Measurements from ENCODE around the gene ATP1A4.

The ATP1A4 gene

GRCh38 chr1:160156361-160156760 is 5.0 kb downstream of the ATP1A4 start:
- TF ChIP-seq CTCF (IDR thresholded peaks at IDR 0.05; ENCODE audit: insufficient read depth, low read length, missing control alignments): no peak
- ChIA-PET CTCF (interaction anchor here (0.8 to 3.4 kb wide), 6 partner anchors 8 to 95 kb away, joined by 3 to 12 read pairs (median 4); partner anchors contain the start of gene CASQ1), POLR2A (interaction anchor here (0.6 to 0.7 kb wide), 2 partner anchors 8 to 19 kb away, joined by 3 read pairs; no protein-coding TSS in a partner anchor)
- H3K4me3 ChIP-seq (ENCODE audit: low read depth, low read length): no peak overlapping the region
- no peak for DNase-seq (ENCODE audit: low read depth, low spot score)

- DNase-seq (ENCODE audit: low read depth, low spot score): no peak
- POLR2A ChIA-PET: interaction anchor here (0.7 kb wide), 1 partner anchor 20 kb away, joined by 3 read pairs; no protein-coding TSS in a partner anchor
- no peak for TF ChIP-seq CTCF (IDR thresholded peaks at IDR 0.05; ENCODE audit: insufficient read depth, low read length, missing control alignments)
- H3K4me3 ChIP-seq (ENCODE audit: low read depth, low read length): no peak overlapping the region
- CTCF ChIA-PET: interaction anchor here (0.8 to 3.4 kb wide), 6 partner anchors 9 to 95 kb away, joined by 3 to 12 read pairs (median 4); partner anchors contain the start of gene CASQ1
Observed at GRCh38 chr1:160157174-160157573, 5.8 kb downstream of the ATP1A4 start.

- ChIA-PET CTCF (interaction anchor here (3.4 kb wide), 1 partner anchor 94 kb away, joined by 12 read pairs; no protein-coding TSS in a partner anchor), POLR2A (no interaction called here)
- DNase-seq (ENCODE audit: low read depth, low spot score): no peak
- TF ChIP-seq CTCF (IDR thresholded peaks at IDR 0.05; ENCODE audit: insufficient read depth, low read length, missing control alignments): no peak
- H3K4me3 ChIP-seq (ENCODE audit: low read depth, low read length): no peak overlapping the region
Observed at GRCh38 chr1:160158031-160158430, 6.6 kb downstream of the ATP1A4 start.

GRCh38 chr1:160158534-160158933 is 7.1 kb downstream of the ATP1A4 start:
- POLR2A ChIA-PET: no interaction called here
- CTCF ChIA-PET: interaction anchor here (1.0 to 3.4 kb wide), 6 partner anchors 8 to 218 kb away, joined by 3 to 12 read pairs (median 4); partner anchors contain the start of gene ATP1A4
- no peak overlapping the region for H3K4me3 ChIP-seq (ENCODE audit: low read depth, low read length)
- no peak for DNase-seq (ENCODE audit: low read depth, low spot score)
- TF ChIP-seq CTCF (IDR thresholded peaks at IDR 0.05; ENCODE audit: insufficient read depth, low read length, missing control alignments): no peak

- ChIA-PET POLR2A (no interaction called here), CTCF (interaction anchor here (1.0 to 4.7 kb wide), 10 partner anchors 9 to 217 kb away, joined by 3 to 31 read pairs (median 3); partner anchors contain the start of gene ATP1A4)
- no peak for TF ChIP-seq CTCF (IDR thresholded peaks at IDR 0.05; ENCODE audit: insufficient read depth, low read length, missing control alignments)
Observed at GRCh38 chr1:160159846-160160245, 8.4 kb downstream of the ATP1A4 start.

GRCh38 chr1:160161965-160162705 is 10.7 kb downstream of the ATP1A4 start:
- DNase-seq (ENCODE audit: low read depth, low spot score): no peak
- CTCF ChIA-PET: interaction anchor here (0.7 to 4.7 kb wide), 15 partner anchors 9 to 215 kb away, joined by 3 to 31 read pairs (median 5); no protein-coding TSS in a partner anchor
- peak; percentile 64 for TF ChIP-seq CTCF (IDR thresholded peaks at IDR 0.05; ENCODE audit: insufficient read depth, low read length, missing control alignments)
- POLR2A ChIA-PET: interaction anchor here (0.7 kb wide), 1 partner anchor 57 kb away, joined by 3 read pairs; no protein-coding TSS in a partner anchor
- no peak overlapping the region for H3K4me3 ChIP-seq (ENCODE audit: low read depth, low read length)

More at GRCh38 chr1:160159846-160160245, 8.4 kb downstream of the ATP1A4 start:
- DNase-seq (ENCODE audit: low read depth, low spot score): no peak
- no peak overlapping the region for H3K4me3 ChIP-seq (ENCODE audit: low read depth, low read length)

Measured in AG04449 (cell line).